AG09309 (cell line): ENCODE data around the gene DBP.

Source experiments
- DNase-seq: peaks from one replicate; pipeline ENCODE4 v3.0.0-alpha.2; 2010; ENCODE audit warnings: low read depth
- H3K4me3 ChIP-seq: 2 replicates; pipeline ENCODE4 v1.5.1; 2011; ENCODE audit warnings: mild to moderate bottlenecking, low read depth, low read length, moderate library complexity; ENCODE audit not compliant: control insufficient read depth
- CTCF ChIP-seq: IDR thresholded peaks from 2 replicates; pipeline ENCODE4 v1.5.1; 2011; ENCODE audit warnings: mild to moderate bottlenecking, low read depth, low read length, inconsistent platforms; ENCODE audit not compliant: insufficient read depth, control insufficient read depth; ENCODE audit errors: missing control alignments

The DBP gene

GRCh38 chr19:48603001-48603400 is 34.2 kb downstream of the DBP start:
- no peak for DNase-seq
- no peak overlapping the region for H3K4me3 ChIP-seq
- no peak for TF ChIP-seq CTCF

GRCh38 chr19:48600679-48601417 is 36.3 kb downstream of the DBP start:
- TF ChIP-seq CTCF, result no peak
- no peak for DNase-seq
- H3K4me3 ChIP-seq, result no peak overlapping the region

DNA sequence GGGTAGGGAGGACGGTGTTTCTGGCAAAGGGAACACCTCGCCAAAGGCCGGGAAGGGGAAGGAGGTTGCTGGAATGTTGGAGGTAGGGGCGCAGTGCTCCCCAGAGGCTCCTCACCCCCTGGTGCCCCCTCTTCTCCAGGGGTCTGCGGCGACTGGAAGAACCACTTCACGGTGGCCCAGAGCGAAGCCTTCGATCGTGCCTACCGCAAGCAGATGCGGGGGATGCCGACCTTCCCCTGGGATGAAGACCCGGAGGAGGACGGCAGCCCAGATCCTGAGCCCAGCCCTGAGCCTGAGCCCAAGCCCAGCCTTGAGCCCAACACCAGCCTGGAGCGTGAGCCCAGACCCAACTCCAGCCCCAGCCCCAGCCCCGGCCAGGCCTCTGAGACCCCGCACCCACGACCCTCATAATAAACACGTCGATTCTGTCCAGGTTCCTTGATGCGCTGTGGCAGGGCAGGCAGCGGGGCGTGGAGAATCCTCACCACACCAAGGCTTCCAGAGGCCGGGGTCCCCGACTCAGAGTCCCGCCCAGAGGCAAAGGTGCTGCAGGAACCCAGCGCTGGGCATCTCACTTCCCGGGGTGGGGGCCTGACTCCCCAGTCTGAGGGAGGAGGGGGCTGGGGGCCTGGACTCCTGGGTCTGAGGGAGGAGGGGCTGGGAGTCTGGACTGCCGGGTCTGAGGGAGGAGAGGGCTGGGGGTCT is 38.0 kb downstream of the DBP start:
- no peak for DNase-seq
- H3K4me3 ChIP-seq, result no peak overlapping the region
- no peak for TF ChIP-seq CTCF

GRCh38 chr19:48596679-48597465 is 40.3 kb downstream of the DBP start:
- no peak for DNase-seq
- TF ChIP-seq CTCF, result no peak
- H3K4me3 ChIP-seq, result no peak overlapping the region

- no peak for TF ChIP-seq CTCF
- H3K4me3 ChIP-seq, result no peak overlapping the region
- DNase-seq, result no peak
These were observed 40.9 kb downstream of the DBP start for GRCh38 chr19:48596237-48596636.

DNA sequence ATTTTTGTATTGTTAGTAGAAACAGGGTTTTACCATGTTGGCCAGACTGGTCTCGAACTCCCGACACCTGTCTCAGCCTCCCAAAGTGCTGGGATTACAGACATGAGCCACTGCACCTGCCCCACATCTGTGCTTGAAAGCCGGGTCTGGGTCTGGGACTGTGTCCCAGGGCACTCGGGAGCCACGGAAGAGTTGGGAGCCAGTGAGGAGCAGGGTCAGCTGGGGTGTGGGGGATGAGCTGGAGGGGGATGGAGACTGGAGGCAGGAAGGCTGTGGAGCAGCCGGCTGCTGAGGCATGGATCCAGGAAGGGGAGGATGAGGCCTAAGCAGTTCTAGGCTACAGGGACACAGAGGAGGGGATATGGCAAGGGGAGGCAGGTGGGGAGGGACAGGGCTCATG is 41.3 kb downstream of the DBP start:
- no peak overlapping the region for H3K4me3 ChIP-seq
- no peak for TF ChIP-seq CTCF
- DNase-seq, result no peak
